Hepatocyte (in vitro differentiated cells): Measurements from ENCODE around the gene MARK2. TPM values are rescaled to one million over a fixed set of nuclear protein-coding genes. Genes with fewer than 3 reads are reported as not detected.

Experiments used
- DNase-seq: peaks from one replicate; pipeline ENCODE4 v3.0.0-alpha.2; 2016; ENCODE audit warnings: low spot score
- H2AFZ ChIP-seq: fragments of 200-600 bp; sonication (generic); 2 replicates; pipeline ENCODE4 v1.6.0; 2016; ENCODE audit warnings: antibody characterized with exemption, mild to moderate bottlenecking
- H3K27ac ChIP-seq: fragments of 200-600 bp; sonication (generic); 2 replicates; pipeline ENCODE4 v1.5.1; 2016; ENCODE audit warnings: mild to moderate bottlenecking
- H3K27me3 ChIP-seq: fragments of 200-600 bp; sonication (generic); 2 replicates; pipeline ENCODE4 v1.6.1; 2016
- H3K36me3 ChIP-seq: fragments of 200-600 bp; sonication (generic); replicated peaks from 2 replicates; pipeline ENCODE4 v1.5.1; 2016; ENCODE audit warnings: low read depth; ENCODE audit not compliant: insufficient read depth
- H3K4me1 ChIP-seq: fragments of 200-600 bp; sonication (generic); 2 replicates; pipeline ENCODE4 v1.5.1; 2016; ENCODE audit warnings: mild to moderate bottlenecking, moderate library complexity; ENCODE audit not compliant: insufficient read depth
- H3K4me2 ChIP-seq: fragments of 200-600 bp; sonication (generic); 2 replicates; pipeline ENCODE4 v1.6.0; 2016
- H3K4me3 ChIP-seq: fragments of 200-600 bp; sonication (generic); 2 replicates; pipeline ENCODE4 v1.5.1; 2016; ENCODE audit warnings: mild to moderate bottlenecking
- H3K79me2 ChIP-seq: fragments of 200-600 bp; sonication (generic); 2 replicates; pipeline ENCODE4 v1.6.0; 2017; ENCODE audit warnings: mild to moderate bottlenecking
- H3K9me2 ChIP-seq: fragments of 200-600 bp; sonication (generic); replicated peaks from 2 replicates; pipeline ENCODE4 v1.6.0; 2017; ENCODE audit warnings: mild to moderate bottlenecking; ENCODE audit not compliant: insufficient read depth
- H3K9me3 ChIP-seq: fragments of 200-600 bp; sonication (generic); 2 replicates; pipeline ENCODE4 v1.5.1; 2016; ENCODE audit warnings: low read depth, mild to moderate bottlenecking
- H4K20me1 ChIP-seq: fragments of 200-600 bp; sonication (generic); 2 replicates; pipeline ENCODE4 v1.6.0; 2016; ENCODE audit warnings: mild to moderate bottlenecking; ENCODE audit not compliant: insufficient read depth, poor library complexity, severe bottlenecking
- EZH2 ChIP-seq: fragments of 200-600 bp; sonication (generic); IDR thresholded peaks from 2 replicates; pipeline ENCODE4 v1.6.1; 2016; ENCODE audit warnings: antibody characterized with exemption, mild to moderate bottlenecking, borderline replicate concordance
- EZH2phosphoT487 ChIP-seq: fragments of 200-600 bp; sonication (generic); IDR thresholded peaks from one replicate; pipeline ENCODE4 v1.6.1; 2018; ENCODE audit warnings: antibody characterized with exemption, mild to moderate bottlenecking, low read depth, moderate library complexity; ENCODE audit not compliant: unreplicated experiment, severe bottlenecking
- WGBS: methylation state at CpG from one replicate; pipeline ENCODE4 v1.1.6; 2016; ENCODE audit warnings: low lambda C conversion rate; ENCODE audit errors: missing lambda C conversion rate; 5-methylcytosine and 5-hydroxymethylcytosine counted together
- polyA plus RNA-seq: library from polyadenylated mRNA; unstranded; fragments of >200 nt; fragmentation: Nextera tagmentation; extraction: Ambion mirVana; gene quantifications from 2 replicates; pipeline ENCODE4 v1.2.1, GENCODE V29; 2016
- total RNA-seq: library from RNA; depleted of rRNA; stranded (reverse); fragments of >200 nt; gene quantifications from 2 replicates; pipeline ENCODE4 v1.2.3, GENCODE V29; 2014
- TF ChIP-seq, protein P1 (sequence below): fragments of 200-600 bp; sonication (generic); IDR thresholded peaks from 2 replicates; pipeline ENCODE4 v1.5.1; 2016; ENCODE audit warnings: antibody characterized with exemption, mild to moderate bottlenecking; ENCODE audit not compliant: poor library complexity

The MARK2 gene
- total and polyA plus RNA-seq, 2 experiments from 2014 or later = 22.4 to 48.2 TPM

DNA sequence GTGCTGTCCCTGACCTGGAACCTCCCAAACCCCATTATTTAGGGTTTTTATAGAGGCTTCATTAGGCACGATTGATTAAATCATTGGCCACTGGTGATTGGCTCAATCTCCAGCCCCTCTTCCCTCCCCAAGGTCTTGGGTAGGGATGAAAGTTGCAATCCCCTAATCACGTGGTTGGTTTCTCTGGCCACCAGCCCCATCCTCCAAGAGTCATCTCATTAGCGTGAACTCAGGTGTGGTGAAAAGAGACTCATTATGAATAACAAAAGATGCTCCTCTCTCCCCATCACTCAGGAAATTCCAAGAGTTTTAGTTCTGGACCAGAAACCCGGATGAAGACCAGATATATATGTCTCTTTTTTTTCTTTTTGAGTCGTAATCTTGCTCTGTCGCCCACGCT is 7.6 kb upstream of the MARK2 start:
- H4K20me1 ChIP-seq = no peaks in the 10 kb centered on the region
- TF ChIP-seq, protein P1, sequence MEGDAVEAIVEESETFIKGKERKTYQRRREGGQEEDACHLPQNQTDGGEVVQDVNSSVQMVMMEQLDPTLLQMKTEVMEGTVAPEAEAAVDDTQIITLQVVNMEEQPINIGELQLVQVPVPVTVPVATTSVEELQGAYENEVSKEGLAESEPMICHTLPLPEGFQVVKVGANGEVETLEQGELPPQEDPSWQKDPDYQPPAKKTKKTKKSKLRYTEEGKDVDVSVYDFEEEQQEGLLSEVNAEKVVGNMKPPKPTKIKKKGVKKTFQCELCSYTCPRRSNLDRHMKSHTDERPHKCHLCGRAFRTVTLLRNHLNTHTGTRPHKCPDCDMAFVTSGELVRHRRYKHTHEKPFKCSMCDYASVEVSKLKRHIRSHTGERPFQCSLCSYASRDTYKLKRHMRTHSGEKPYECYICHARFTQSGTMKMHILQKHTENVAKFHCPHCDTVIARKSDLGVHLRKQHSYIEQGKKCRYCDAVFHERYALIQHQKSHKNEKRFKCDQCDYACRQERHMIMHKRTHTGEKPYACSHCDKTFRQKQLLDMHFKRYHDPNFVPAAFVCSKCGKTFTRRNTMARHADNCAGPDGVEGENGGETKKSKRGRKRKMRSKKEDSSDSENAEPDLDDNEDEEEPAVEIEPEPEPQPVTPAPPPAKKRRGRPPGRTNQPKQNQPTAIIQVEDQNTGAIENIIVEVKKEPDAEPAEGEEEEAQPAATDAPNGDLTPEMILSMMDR = no peak
- TF ChIP-seq EZH2 (no peak), EZH2phosphoT487 (no peak)
- H3K79me2 ChIP-seq = no peaks in the 10 kb centered on the region
- H2AFZ ChIP-seq = no peak overlapping the region
- H3K4me1 ChIP-seq = no peaks in the 10 kb centered on the region
- H3K4me3 ChIP-seq = no peak overlapping the region
- H3K9me2 ChIP-seq = no peaks in the 10 kb centered on the region
- no peak overlapping the region for H3K4me2 ChIP-seq
- no peaks in the 10 kb centered on the region for H3K27me3 ChIP-seq
- H3K36me3 ChIP-seq = no peaks in the 10 kb centered on the region
- H3K27ac ChIP-seq = no peak overlapping the region
- H3K9me3 ChIP-seq = no peaks in the 10 kb centered on the region
- DNase-seq = no peak
- WGBS = 73% methylated on average over 7 of the region's 7 CpGs

DNA sequence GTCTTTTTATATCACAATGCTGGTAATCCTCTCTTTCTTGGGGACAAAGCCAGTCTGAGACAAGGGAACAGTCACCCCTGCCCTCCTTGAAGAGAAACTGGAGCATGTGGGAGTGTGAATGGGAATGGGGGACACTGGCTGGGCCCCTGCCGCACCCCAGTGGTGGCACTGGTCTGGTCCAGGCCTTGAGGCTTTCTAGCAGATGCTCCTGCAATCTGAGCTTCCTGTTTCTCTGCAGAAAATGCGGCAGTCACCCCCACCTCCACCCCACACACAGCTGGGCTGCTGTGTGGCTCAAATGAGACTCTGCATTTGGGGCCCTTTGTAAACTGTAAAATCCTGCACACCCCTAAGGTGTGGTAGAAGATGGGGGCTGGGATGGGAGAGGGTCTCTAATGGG is 6.6 kb upstream of the MARK2 start:
- H3K4me1 ChIP-seq = no peaks in the 10 kb centered on the region
- H3K9me3 ChIP-seq = no peaks in the 10 kb centered on the region
- TF ChIP-seq, protein P1 = no peak
- TF ChIP-seq EZH2 (no peak), EZH2phosphoT487 (no peak)
- no peak overlapping the region for H3K4me2 ChIP-seq
- no peaks in the 10 kb centered on the region for H3K36me3 ChIP-seq
- H3K4me3 ChIP-seq = no peak overlapping the region
- no peaks in the 10 kb centered on the region for H4K20me1 ChIP-seq
- H3K27ac ChIP-seq = no peak overlapping the region
- H2AFZ ChIP-seq = no peak overlapping the region
- no peaks in the 10 kb centered on the region for H3K27me3 ChIP-seq
- H3K9me2 ChIP-seq = no peaks in the 10 kb centered on the region
- WGBS = 65% methylated on average over 2 of the region's 2 CpGs
- H3K79me2 ChIP-seq = no peaks in the 10 kb centered on the region
- no peak for DNase-seq

DNA sequence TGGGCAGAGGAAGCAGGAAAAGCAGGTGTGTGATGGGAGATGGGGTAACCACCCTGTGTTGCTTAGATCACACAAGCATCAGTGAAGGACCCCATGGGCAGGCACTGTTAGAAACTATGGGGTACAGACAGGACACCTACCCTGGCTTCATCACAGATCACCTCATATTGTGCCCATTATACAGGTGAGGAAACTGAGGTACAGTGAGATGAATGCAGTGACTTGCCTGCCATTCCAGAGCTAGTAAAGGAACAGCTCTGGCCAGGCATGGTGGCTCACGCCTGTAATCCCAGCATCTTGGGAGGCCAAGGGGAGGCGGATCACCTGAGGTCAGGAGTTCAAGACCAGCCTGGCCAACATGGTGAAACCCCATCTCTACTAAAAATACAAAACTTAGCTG is 5.9 kb upstream of the MARK2 start:
- Histone ChIP-seq H3K27ac (no peak overlapping the region), H3K27me3 (no peaks in the 10 kb centered on the region), H4K20me1 (no peaks in the 10 kb centered on the region), H3K4me2 (no peak overlapping the region), H3K4me3 (no peak overlapping the region), H3K9me2 (no peaks in the 10 kb centered on the region), H3K4me1 (peaks cover 2% of the 10 kb centered on the region), H2AFZ (no peak overlapping the region), H3K9me3 (no peaks in the 10 kb centered on the region), H3K36me3 (no peaks in the 10 kb centered on the region), H3K79me2 (no peaks in the 10 kb centered on the region)
- TF ChIP-seq, protein P1 = no peak
- TF ChIP-seq EZH2phosphoT487 = no peak
- no peak for TF ChIP-seq EZH2
- WGBS = 100% methylated on average over 2 of the region's 2 CpGs
- no peak for DNase-seq

DNA sequence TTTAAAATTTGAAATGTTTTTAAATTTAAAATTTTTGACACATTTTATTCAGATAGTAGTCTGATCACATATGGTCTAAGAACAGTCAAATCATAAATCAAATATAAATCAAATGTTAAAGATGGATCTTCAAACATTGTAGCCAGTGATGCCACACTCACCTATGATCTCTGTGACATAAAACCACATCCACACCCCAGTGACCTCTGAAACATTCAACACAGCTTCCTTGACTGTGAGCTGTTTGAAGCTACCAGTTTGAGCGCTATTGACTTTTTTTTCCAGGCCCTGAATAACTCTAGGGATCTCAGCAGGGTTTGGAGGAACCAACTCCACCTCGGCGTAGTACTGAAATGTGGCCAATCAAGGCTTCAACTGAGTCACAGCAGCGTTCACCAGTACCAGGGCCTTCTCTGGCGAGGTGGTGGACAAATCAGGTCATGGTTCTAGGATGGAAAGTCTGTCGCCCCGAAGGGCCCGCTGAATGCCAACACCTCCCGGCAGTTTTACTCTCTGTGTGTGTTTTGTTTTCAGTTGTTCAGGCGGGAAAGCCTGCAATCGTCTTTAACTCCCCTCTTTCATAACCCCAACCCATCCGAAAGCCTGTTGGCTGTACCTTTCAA is 4.3 kb upstream of the MARK2 start:
- Histone ChIP-seq H2AFZ (no peak overlapping the region), H3K36me3 (no peaks in the 10 kb centered on the region), H3K27ac (no peak overlapping the region), H3K4me1 (peaks cover 4% of the 10 kb centered on the region), H3K4me3 (no peak overlapping the region), H3K27me3 (no peaks in the 10 kb centered on the region), H3K9me2 (no peaks in the 10 kb centered on the region), H4K20me1 (peaks cover 3% of the 10 kb centered on the region), H3K9me3 (no peaks in the 10 kb centered on the region), H3K79me2 (peaks cover 4% of the 10 kb centered on the region), H3K4me2 (no peak overlapping the region)
- 86% methylated on average over 12 of the region's 12 CpGs for WGBS
- TF ChIP-seq, protein P1 = no peak
- TF ChIP-seq EZH2 = no peak
- no peak for TF ChIP-seq EZH2phosphoT487
- no peak for DNase-seq
